NCI-H1436 (cell line): Measurements from ENCODE around the gene RFTN1.

Experiments
- DNase-seq: peaks from one replicate; lab custom pipeline; 2025; lab: John Stamatoyannopoulos, UW

RFTN1 gene

GRCh38 chr3:16513141-16514020 lies at the start of gene RFTN1:
Gene RFTN1, minus strand, starts transcription at chr3:16513699. Its CDS starts 19,830 bp downstream, at chr3:16493869.
- DNase-seq, result no peak

- no peak for DNase-seq
Measured at GRCh38 chr3:16559653-16560365, 46.3 kb upstream of the RFTN1 start.

- DNase-seq, result no peak
Measured at GRCh38 chr3:16554126-16554525, 40.6 kb upstream of the RFTN1 start.

- no peak for DNase-seq
Measured at GRCh38 chr3:16552757-16553156, 39.3 kb upstream of the RFTN1 start.

GRCh38 chr3:16551342-16551976 lies 38.0 kb upstream of the RFTN1 start:
- no peak for DNase-seq

GRCh38 chr3:16550676-16551341 lies 37.3 kb upstream of the RFTN1 start:
- DNase-seq, result peak; percentile 46

GRCh38 chr3:16550305-16550675 lies 36.8 kb upstream of the RFTN1 start:
- DNase-seq, result no peak

GRCh38 chr3:16548721-16549120 lies 35.2 kb upstream of the RFTN1 start:
- no peak for DNase-seq

GRCh38 chr3:16547561-16548357 lies 34.3 kb upstream of the RFTN1 start:
- DNase-seq, result no peak

- no peak for DNase-seq
Measured at GRCh38 chr3:16546186-16547010, 32.9 kb upstream of the RFTN1 start.

GRCh38 chr3:16545413-16546185 lies 32.1 kb upstream of the RFTN1 start:
- DNase-seq, result no peak

- DNase-seq, result no peak
Measured at GRCh38 chr3:16543242-16543864, 29.9 kb upstream of the RFTN1 start.

- no peak for DNase-seq
Measured at GRCh38 chr3:16538507-16538906, 25.0 kb upstream of the RFTN1 start.

GRCh38 chr3:16536996-16537395 lies 23.5 kb upstream of the RFTN1 start:
- no peak for DNase-seq

- no peak for DNase-seq
Measured at GRCh38 chr3:16536344-16536663, 22.8 kb upstream of the RFTN1 start.

- DNase-seq, result no peak
Measured at GRCh38 chr3:16534640-16535262, 21.3 kb upstream of the RFTN1 start.

- peak; percentile 35 for DNase-seq
Measured at GRCh38 chr3:16533928-16534574, 20.6 kb upstream of the RFTN1 start.

- DNase-seq, result no peak
Measured at GRCh38 chr3:16529264-16529663, 15.8 kb upstream of the RFTN1 start.
